ENCODE results near the gene TDRD3.

DNA sequence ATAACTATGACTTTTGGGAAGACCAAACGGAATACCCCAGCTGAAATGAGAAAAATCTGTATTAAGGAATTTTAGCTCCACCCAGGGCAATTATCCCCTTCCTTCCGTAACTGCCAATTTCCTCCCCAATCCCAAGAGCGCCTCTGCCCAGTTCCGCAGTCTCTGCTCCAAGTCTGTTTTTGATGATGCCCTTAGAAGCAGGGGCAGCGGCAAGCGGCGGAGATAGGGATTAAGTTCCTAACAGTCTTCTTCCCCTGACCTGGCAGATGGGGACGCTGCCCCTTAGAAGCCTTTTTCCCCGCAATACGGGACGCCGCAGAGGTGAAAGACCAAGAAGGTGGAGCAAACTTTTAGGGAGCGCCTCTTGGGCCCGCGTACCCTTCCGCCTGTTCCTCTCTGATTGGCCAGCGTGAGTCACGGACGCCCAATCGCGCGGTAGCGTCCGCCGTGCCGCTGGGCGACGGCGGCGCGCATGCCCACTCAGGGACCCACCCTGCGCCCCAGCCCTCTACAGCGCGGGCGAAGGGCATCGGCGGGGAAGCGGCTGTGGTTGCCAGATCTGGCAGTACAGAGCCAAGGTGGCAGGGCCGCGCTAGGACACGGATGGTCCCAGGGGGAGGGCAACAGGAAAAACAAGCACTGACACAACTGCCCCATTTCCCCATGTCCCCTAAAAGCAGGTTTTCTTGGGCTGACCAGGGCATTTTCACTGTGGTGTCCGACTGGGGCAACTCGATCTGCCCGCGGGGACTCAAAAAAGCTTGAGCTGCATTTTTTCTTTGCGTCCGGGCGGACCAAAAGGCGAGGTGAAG, 843 bp upstream of the TDRD3 start:
- TF ChIP-seq ELF4 (IDR thresholded peaks at IDR 0.05) (no peak; the same call in 1 of the 2 replicates), ARNT (IDR thresholded peaks at IDR 0.05) (no peak), TARDBP (IDR thresholded peaks at IDR 0.05) (no peak), BHLHE40 (IDR thresholded peaks at IDR 0.05; ENCODE audit: borderline replicate concordance) (no peak), SP1 (IDR thresholded peaks at IDR 0.05) (no peak), FOXM1 (IDR thresholded peaks at IDR 0.05; ENCODE audit: borderline replicate concordance) (no peak), FOXA1 (IDR thresholded peaks at IDR 0.05) (no peak), NFRKB (IDR thresholded peaks at IDR 0.05) (no peak), FOXK2 (IDR thresholded peaks at IDR 0.05) (no peak), L3MBTL2 (conservative IDR thresholded peaks at IDR 0.05) (peak; percentile 78), LEF1 (IDR thresholded peaks at IDR 0.05; ENCODE audit: borderline replicate concordance) (no peak), SUZ12 (IDR thresholded peaks at IDR 0.05) (no peak)
